Epithelial cell of prostate (primary cell): Measurements from ENCODE around the gene PCDH10.
A peak's percentile ranks its signal among the peaks of the same experiment; 100 is the strongest.

Experiments
- DNase-seq: peaks from one replicate; pipeline ENCODE4 v3.0.0-alpha.2; 2011; ENCODE audit warnings: low read depth, low spot score
- H3K27ac ChIP-seq: fragments of 450-650 bp; 2 replicates; pipeline ENCODE4 v1.5.1; 2017; ENCODE audit warnings: mild to moderate bottlenecking

PCDH10 gene

DNA sequence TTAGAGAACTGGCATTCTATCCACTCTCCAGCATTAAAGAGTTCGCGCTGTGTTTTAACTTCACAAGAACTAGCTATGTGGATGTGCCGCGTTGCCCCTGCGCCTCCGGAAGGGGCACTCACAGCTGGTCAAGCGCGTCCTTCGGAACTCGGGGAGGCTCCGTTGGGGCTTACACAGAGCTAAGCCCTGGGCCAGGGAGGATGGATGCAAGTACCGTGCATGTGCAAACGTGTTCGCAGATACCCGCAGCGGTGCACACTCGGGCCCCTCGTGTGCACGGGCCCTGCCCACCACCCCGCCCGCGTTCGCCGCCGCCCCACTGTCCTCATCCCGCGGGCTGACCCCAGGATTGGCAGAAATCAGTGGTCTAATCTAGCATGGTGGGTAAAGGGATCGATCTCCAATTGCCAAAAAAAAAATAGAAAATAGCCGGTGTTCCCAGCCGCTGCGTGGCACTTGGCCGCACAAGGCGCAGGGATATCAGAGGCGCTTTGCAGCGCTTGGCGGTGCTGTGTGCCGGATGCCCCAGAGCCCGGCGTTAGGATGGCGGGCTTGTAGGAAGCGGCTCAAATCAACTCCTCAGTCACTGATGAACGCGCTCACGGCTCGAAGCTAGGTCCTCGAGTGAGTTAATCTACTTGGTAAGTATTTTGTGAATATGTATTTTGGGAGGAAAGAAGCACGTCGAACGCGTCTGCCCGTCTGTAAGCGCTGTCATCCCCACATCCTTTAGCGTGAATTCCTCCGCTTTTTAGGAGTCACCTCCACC lies 989 bp upstream of the PCDH10 start:
- DNase-seq: no peak

DNA sequence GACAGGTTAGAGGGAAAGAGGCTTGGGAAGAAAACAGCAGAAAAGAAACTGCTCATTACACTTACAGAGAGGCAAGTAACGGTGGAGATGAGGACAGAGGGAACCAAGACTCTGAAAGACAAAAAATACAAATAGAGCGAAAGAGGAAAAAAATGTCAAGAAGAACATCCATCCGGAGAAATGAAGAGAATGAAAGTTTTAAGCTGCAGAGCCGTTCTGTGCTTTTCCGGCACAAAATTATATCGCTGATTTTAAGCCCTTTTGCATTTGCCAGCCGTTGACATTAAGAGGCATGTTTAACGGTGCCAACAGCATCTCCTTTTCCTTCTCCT lies 236 bp downstream of the PCDH10 start:
- no peak for DNase-seq
- H3K27ac ChIP-seq: no peak overlapping the region

More for the DNA sequence above, 989 bp upstream of the PCDH10 start:
- H3K27ac ChIP-seq: no peak overlapping the region

DNA sequence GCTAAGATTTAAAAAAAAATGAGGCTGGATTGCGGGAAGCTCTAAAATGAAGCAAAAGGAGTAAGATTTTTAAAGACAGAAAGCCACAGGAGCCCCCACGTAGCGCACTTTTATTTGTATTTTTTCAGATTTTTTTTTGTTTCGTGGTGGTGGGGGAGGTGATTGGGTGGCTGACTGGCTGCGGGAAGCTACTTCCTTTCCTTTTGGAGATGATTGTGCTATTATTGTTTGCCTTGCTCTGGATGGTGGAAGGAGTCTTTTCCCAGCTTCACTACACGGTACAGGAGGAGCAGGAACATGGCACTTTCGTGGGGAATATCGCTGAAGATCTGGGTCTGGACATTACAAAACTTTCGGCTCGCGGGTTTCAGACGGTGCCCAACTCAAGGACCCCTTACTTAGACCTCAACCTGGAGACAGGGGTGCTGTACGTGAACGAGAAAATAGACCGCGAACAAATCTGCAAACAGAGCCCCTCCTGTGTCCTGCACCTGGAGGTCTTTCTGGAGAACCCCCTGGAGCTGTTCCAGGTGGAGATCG lies 908 bp downstream of the PCDH10 start:
- DNase-seq: no peak
- H3K27ac ChIP-seq: no peak overlapping the region

DNA sequence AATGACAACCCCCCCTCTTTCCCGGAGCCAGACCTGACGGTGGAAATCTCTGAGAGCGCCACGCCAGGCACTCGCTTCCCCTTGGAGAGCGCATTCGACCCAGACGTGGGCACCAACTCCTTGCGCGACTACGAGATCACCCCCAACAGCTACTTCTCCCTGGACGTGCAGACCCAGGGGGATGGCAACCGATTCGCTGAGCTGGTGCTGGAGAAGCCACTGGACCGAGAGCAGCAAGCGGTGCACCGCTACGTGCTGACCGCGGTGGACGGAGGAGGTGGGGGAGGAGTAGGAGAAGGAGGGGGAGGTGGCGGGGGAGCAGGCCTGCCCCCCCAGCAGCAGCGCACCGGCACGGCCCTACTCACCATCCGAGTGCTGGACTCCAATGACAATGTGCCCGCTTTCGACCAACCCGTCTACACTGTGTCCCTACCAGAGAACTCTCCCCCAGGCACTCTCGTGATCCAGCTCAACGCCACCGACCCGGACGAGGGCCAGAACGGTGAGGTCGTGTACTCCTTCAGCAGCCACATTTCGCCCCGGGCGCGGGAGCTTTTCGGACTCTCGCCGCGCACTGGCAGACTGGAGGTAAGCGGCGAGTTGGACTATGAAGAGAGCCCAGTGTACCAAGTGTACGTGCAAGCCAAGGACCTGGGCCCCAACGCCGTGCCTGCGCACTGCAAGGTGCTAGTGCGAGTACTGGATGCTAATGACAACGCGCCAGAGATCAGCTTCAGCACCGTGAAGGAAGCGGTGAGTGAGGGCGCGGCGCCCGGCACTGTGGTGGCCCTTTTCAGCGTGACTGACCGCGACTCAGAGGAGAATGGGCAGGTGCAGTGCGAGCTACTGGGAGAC lies 1.6 kb downstream of the PCDH10 start:
- DNase-seq: no peak
- H3K27ac ChIP-seq: no peak overlapping the region

DNA sequence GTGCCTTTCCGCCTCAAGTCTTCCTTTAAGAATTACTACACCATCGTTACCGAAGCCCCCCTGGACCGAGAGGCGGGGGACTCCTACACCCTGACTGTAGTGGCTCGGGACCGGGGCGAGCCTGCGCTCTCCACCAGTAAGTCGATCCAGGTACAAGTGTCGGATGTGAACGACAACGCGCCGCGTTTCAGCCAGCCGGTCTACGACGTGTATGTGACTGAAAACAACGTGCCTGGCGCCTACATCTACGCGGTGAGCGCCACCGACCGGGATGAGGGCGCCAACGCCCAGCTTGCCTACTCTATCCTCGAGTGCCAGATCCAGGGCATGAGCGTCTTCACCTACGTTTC lies 2.2 kb downstream of the PCDH10 start:
- DNase-seq: no peak
- no peak overlapping the region for H3K27ac ChIP-seq

DNA sequence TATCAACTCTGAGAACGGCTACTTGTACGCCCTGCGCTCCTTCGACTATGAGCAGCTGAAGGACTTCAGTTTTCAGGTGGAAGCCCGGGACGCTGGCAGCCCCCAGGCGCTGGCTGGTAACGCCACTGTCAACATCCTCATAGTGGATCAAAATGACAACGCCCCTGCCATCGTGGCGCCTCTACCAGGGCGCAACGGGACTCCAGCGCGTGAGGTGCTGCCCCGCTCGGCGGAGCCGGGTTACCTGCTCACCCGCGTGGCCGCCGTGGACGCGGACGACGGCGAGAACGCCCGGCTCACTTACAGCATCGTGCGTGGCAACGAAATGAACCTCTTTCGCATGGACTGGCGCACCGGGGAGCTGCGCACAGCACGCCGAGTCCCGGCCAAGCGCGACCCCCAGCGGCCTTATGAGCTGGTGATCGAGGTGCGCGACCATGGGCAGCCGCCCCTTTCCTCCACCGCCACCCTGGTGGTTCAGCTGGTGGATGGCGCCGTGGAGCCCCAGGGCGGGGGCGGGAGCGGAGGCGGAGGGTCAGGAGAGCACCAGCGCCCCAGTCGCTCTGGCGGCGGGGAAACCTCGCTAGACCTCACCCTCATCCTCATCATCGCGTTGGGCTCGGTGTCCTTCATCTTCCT lies 2.7 kb downstream of the PCDH10 start:
- DNase-seq: no peak
- H3K27ac ChIP-seq: no peak overlapping the region

DNA sequence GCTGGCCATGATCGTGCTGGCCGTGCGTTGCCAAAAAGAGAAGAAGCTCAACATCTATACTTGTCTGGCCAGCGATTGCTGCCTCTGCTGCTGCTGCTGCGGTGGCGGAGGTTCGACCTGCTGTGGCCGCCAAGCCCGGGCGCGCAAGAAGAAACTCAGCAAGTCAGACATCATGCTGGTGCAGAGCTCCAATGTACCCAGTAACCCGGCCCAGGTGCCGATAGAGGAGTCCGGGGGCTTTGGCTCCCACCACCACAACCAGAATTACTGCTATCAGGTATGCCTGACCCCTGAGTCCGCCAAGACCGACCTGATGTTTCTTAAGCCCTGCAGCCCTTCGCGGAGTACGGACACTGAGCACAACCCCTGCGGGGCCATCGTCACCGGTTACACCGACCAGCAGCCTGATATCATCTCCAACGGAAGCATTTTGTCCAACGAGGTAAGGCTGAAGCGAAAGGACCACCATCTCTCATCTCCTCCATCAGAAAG lies 3.3 kb downstream of the PCDH10 start:
- DNase-seq: no peak
- H3K27ac ChIP-seq: no peak overlapping the region

DNA sequence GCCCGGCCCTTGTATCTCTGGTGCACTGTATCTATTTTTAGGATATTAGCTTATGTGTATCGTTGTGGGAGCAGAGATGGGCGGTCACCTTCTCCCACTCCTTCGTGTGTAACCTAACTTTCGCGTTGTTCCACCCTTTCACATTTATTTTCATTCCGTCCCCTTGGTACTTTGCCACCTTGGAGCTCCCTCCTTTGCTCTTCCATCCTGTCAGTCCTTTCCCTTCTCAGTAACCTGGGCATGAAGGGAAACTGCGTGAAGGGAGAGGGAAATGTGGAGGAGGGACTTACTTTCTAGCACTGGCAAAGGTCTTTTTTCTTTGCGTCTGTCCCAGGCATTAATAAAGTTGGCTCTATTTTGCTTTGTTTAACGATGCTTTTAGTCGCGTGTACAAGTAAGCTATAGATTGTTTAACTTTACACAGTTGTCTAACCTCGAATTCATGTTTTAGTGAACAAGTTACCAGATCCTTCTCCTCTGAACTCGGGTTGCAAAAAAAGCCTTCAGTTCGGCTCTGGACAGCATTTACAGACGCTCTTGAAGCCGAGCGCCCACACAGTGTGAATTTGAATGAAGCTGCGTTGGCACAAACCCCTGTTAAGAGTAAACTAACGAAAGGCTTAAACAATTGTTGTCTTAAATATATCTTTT lies 3.9 kb downstream of the PCDH10 start:
- H3K27ac ChIP-seq: no peak overlapping the region
- no peak for DNase-seq

DNA sequence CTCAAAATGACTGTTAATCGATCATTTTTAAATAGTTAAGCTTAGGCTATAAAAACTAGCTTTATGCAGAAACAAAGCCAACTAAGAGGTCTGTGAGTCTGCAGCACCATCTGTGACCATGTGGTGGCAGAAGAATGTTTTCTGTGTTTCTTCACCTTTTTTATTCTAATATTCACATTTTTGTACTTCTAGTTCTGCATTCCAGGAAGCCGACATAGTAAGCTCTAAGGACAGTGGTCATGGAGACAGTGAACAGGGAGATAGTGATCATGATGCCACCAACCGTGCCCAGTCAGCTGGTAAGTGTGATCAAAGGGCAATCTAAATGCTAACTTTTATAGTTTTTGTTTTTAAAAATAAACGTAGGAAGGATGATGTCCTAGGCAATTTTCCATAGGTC lies 5.6 kb downstream of the PCDH10 start:
- no peak for DNase-seq
- no peak overlapping the region for H3K27ac ChIP-seq

DNA sequence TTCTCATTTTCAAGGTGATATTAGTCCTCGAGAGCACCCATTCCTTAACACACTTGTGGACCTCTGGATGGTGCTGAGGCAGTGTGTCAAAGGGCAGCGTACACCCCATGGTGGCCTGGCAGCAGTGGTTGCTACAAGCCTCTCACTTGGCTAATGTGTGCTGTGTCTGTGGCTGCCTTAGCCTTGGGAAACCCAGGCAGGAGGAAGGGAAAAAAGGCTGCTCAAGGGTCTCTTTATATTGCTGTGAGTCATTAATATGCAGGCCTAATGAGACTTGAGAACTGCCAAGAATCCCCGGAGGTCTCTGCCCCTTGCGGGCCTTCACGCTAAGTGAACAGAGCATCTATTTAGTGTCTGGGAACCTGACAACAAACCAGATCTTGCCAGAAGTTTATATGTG lies 7.0 kb downstream of the PCDH10 start:
- no peak overlapping the region for H3K27ac ChIP-seq

DNA sequence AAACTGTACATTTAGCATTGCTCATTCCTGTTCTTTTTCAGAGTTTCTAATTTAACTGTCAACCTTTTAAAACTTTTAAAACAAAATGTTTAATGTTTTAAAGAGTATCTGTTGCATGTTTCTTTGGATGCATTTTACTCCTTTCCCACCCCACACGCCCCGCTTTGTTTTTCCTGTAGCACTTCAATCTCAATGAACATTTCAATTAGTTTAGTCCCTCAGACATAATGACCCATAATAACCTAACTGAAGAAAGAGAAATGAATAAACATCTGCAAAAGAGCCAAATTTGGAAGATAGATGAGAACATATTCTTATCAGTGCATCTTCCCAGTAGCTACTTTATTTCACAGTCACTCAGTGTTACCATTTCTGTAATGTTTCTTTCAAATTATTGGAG lies 7.5 kb downstream of the PCDH10 start:
- no peak for DNase-seq
- no peak overlapping the region for H3K27ac ChIP-seq

More for the DNA sequence above, 7.0 kb downstream of the PCDH10 start:
- DNase-seq: no peak

DNA sequence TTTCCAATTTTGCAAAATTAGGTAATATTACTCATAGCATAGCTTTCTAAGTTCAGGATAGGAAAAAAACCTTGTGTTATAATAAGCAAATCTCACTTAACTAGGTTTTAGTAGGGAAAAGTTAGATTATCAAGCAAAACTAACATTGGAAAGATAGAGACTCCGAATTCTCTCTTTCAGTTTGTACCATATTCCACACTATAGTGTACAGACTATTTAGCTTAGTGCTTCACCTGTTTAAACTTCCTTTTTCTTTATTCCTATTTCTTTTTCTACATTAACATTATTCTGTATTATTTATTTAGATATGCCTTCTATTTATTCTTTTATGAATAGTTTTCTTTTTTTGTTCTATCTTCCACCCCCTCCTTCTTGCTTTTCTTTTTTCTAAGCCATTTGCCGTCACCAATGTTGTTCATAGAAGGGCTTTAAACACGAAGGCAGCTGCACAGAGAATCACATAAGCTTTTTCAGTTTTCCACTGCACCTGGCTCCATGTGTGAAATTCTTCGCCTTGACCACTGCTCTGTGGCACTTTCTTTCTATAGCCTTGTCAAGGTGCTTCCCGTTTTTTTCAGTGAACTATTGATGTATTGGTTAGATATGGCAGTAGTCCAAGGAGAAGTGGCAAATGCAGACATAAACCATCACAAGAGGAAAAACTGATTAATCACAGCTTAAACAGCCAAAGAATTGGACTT lies 8.5 kb downstream of the PCDH10 start:
- DNase-seq: no peak
- no peak overlapping the region for H3K27ac ChIP-seq

DNA sequence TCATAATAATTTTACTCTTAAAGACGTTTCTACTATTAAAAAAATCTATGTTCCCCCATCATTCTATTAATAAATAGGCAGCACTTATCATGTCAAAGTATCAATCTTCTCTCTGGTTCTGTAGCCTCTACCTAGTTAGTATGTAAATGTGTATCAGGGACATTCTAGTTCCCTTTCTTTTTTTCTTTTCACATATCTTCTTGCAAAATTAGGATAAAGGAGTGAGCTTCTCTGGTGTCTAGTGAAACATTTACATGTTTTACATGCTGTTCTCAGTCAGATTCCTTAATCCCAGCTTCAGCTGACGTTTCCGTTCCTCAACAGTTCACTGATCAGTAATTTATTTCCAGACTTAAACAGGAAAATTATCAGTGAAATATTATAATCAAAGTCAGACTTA lies 11.8 kb downstream of the PCDH10 start:
- DNase-seq: no peak
- no peak overlapping the region for H3K27ac ChIP-seq

DNA sequence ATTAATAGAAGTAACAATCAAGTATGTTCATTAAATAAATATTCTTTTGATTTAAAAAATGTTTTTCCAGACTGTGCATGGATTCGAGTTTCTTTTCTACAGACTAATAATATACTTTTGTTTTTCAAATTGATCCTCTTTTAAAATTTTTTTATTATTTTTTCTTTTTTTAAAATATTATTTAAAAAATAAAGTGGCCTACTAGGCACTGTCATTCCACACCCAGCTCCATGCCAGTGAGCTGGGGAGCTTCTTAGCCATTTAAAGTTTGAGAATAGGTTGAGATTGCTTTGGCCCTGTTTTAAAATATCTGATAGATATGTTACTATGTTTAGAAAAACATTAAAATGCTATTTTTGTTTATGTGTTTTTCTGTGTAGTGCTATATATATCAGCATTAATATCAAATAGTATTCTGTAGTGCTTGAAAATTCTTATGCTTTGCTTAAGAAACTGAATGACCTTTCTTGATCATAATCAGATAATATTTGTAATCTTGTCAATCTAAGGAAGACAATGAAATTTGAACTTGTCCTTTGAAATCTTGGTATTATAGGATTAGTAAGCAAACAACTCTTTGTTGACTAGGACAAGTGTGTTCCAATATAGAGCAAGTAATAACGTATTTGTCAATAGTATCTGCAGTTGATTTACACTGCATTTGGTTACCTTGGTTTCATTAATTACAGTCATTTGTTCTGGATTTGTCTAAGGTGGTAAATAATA lies 12.6 kb downstream of the PCDH10 start:
- no peak for DNase-seq
- H3K27ac ChIP-seq: no peak overlapping the region

DNA sequence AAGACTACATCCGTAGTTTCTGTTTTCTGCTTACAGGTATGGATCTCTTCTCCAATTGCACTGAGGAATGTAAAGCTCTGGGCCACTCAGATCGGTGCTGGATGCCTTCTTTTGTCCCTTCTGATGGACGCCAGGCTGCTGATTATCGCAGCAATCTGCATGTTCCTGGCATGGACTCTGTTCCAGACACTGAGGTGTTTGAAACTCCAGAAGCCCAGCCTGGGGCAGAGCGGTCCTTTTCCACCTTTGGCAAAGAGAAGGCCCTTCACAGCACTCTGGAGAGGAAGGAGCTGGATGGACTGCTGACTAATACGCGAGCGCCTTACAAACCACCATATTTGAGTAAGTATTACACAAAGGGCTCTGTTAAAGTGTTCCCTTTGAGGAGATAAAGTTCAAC lies 13.8 kb downstream of the PCDH10 start:
- H3K27ac ChIP-seq: no peak overlapping the region
- DNase-seq: no peak

DNA sequence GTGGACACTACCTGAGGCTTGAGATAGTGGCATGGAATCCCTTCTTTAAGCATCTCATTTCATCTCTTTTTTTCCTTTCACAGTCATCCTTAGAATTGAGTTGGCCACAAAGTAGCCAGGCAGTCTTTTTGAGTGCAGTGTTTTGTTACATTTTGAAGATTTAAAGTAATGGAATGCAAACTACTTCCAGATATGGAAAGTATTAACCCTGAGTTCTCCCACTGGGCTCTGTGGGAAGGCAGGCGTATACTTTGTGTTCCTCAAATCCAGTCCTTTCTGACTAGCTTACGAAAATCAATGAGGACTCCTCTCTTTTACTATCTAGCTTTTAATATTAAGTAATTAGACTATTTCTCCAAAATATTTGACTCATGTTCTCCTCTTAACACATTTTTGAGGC lies 29.9 kb downstream of the PCDH10 start:
- no peak overlapping the region for H3K27ac ChIP-seq
- DNase-seq: no peak

DNA sequence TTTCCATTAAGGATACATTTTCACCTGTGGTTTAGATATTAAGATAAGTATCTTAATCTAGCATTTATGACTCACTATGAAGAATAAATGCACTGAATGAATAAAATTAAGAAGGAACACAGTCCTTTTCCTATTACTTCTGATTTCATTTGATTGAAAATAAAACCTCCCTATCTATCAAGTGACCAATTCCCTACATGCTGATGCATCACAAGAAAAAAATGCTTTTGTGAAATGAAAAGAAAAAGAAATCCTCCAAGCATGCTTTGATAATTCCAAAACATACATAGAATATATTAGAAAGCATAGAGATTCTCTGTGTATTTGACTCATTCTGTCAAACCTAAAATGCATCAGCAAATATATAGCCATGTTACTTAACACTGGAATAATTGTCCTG lies 37.1 kb downstream of the PCDH10 start:
- no peak for DNase-seq
- peak overlapping the region; percentile 5 for H3K27ac ChIP-seq

DNA sequence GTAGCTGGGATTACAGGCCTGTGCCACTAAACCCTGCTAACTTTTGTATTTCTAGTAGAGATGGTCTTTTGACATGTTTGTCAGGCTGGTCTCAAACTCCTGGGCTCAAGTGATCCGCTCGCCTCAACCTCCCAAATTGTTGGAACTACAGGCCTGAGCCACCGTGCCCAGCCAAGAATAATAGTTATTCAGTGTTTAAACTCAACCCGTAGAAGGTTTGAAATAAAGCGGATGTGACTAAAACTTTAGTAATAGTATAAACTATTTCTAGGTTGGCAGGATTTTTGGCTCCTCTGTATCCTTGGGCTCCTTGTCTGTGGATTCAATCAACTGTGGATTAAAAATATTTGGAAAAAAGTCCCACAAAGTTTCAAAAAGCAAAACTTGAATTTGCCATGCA lies 37.8 kb downstream of the PCDH10 start:
- peak overlapping the region; percentile 5 for H3K27ac ChIP-seq
- no peak for DNase-seq

DNA sequence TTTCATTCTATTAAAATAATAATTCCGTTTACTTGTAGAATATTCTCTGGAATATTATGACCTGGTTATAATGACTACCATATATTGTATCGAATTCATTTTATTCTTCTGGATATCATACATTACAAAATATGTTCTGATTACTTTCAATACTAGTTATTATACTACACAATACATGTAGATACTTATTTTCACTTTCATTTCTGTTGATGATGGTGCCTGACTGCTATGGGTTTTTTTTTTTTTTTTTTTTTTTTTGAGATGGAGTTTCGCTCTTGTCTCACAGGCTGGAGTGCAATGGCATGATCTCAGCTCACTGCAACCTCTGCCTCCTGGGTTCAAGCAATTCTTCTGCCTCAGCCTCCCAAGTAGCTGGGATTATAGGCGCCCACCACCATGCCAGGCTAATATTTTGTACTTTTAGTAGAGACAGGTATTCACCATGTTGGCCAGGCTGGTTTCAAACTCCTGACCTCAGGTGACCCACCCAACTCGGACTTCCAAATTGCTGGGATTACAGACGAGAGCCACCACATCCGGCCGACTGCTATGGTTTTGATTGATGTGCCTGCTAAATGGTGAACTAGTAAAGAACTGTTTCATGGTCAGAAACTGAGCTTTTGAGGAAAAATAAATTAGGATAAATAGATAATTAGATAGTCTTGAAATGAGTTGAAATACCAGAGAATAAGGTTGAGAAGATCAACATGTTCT lies 39.5 kb downstream of the PCDH10 start:
- DNase-seq: no peak
- no peak overlapping the region for H3K27ac ChIP-seq
